H1 (cell line): ENCODE data around the gene HEXIM1. TPM values are rescaled to one million over a fixed set of nuclear protein-coding genes. Genes with fewer than 3 reads are reported as not detected.

Source experiments
- CTCF ChIA-PET: fragments of 300-600 bp; sonication (Branson Sonifier 250); formaldehyde crosslinking; loops from one replicate; lab custom pipeline; 2021; ENCODE audit not compliant: partially characterized antibody; lab: Charles Lee
- POLR2A ChIA-PET: fragments of 300-600 bp; sonication (Branson Sonifier 250); formaldehyde crosslinking; loops from one replicate; lab custom pipeline; 2021; ENCODE audit warnings: inconsistent platforms; ENCODE audit not compliant: partially characterized antibody; lab: Charles Lee
- DNase-seq, 2 experiments: peaks; one replicate each; pipeline versions ENCODE4 v3.0.0 to v3.0.0-alpha.2; 2010 to 2022; ENCODE audit warnings: low spot score in 2 of 2, low read depth in 1 of 2, mixed read lengths in 1 of 2
- FAIRE-seq: peaks from 2 replicates; lab custom pipeline; 2011; peaks lifted over from hg19 to GRCh38; lab: Jason Lieb, UNC
- H2AFZ ChIP-seq: 2 replicates; pipeline ENCODE4 v1.8.1; 2012; ENCODE audit warnings: low read length, inconsistent platforms
- H2AK5ac ChIP-seq: 2 replicates; pipeline ENCODE4 v1.6.1; 2013; ENCODE audit warnings: low read depth, low read length
- H2BK120ac ChIP-seq: replicated peaks from 2 replicates; pipeline ENCODE3; 2013; ENCODE audit warnings: low read depth, low read length, inconsistent platforms
- H2BK12ac ChIP-seq: 2 replicates; pipeline ENCODE4 v1.6.1; 2013; ENCODE audit warnings: low read depth, low read length
- H2BK15ac ChIP-seq: 2 replicates; pipeline ENCODE4 v1.6.1; 2013; ENCODE audit warnings: low read length
- H2BK20ac ChIP-seq: 2 replicates; pipeline ENCODE4 v1.6.1; 2013; ENCODE audit warnings: low read length
- H2BK5ac ChIP-seq: 2 replicates; pipeline ENCODE4 v1.6.1; 2013; ENCODE audit warnings: low read depth, low read length
- H3K14ac ChIP-seq: 2 replicates; pipeline ENCODE4 v1.6.1; 2013; ENCODE audit warnings: inconsistent platforms; ENCODE audit not compliant: insufficient read length
- H3K18ac ChIP-seq: 2 replicates; pipeline ENCODE4 v1.6.1; 2013; ENCODE audit warnings: low read length; ENCODE audit errors: extremely low read depth
- H3K23ac ChIP-seq: 2 replicates; pipeline ENCODE4 v1.6.1; 2013; ENCODE audit warnings: inconsistent platforms; ENCODE audit not compliant: insufficient read length
- H3K23me2 ChIP-seq: 2 replicates; pipeline ENCODE4 v1.6.1; 2013; ENCODE audit warnings: low read depth, low read length
- H3K27ac ChIP-seq: 2 replicates; pipeline ENCODE4 v1.6.1; 2011; ENCODE audit warnings: low read depth, low read length, inconsistent platforms
- H3K27me3 ChIP-seq, 4 experiments: replicated peaks in 1 of 4; 1 replicate in 1 of 4; 2 replicates in 3 of 4; pipeline versions ENCODE4 v1.6.1 to v1.8.1; 2011 to 2013; ENCODE audit warnings: low read length in 3 of 4, mild to moderate bottlenecking in 3 of 4, inconsistent platforms in 2 of 4, mixed read lengths in 2 of 4, moderate library complexity in 1 of 4; ENCODE audit not compliant: control insufficient read depth in 3 of 4, insufficient read depth in 3 of 4; ENCODE audit errors: extremely low read depth in 1 of 4
- H3K36me3 ChIP-seq, 4 experiments: 2 replicates each; pipeline versions ENCODE4 v1.6.1 to v1.8.1; 2011 to 2013; ENCODE audit warnings: mild to moderate bottlenecking in 4 of 4, low read length in 3 of 4, moderate library complexity in 2 of 4, control low read depth in 1 of 4, inconsistent platforms in 1 of 4; ENCODE audit not compliant: insufficient read depth in 4 of 4, control insufficient read depth in 2 of 4
- H3K4ac ChIP-seq: replicated peaks from 2 replicates; pipeline ENCODE3; 2013; ENCODE audit warnings: low read length, low read depth, mixed read lengths, inconsistent platforms; ENCODE audit not compliant: insufficient read length
- H3K4me1 ChIP-seq, 4 experiments: replicated peaks in 1 of 4; 1 replicate in 1 of 4; 2 replicates in 3 of 4; pipeline versions ENCODE4 v1.6.1 to v1.8.1; 2011 to 2013; ENCODE audit warnings: low read length in 3 of 4, inconsistent platforms in 2 of 4, mixed read lengths in 1 of 4; ENCODE audit not compliant: insufficient read depth in 4 of 4, control insufficient read depth in 3 of 4
- H3K4me2 ChIP-seq, 2 experiments: 2 replicates each; pipeline versions ENCODE4 v1.6.1 to v1.8.1; 2011 to 2013; ENCODE audit warnings: low read depth in 2 of 2, low read length in 2 of 2, control low read depth in 1 of 2, inconsistent platforms in 1 of 2, mild to moderate bottlenecking in 1 of 2; ENCODE audit not compliant: insufficient read depth in 1 of 2
- H3K4me3 ChIP-seq, 4 experiments: fragments of 200-600, 300-600 bp in 1 of 4; sonication (generic), shearing (Covaris generic), sonication (Bioruptor Twin) in 1 of 4; 2 replicates each; pipeline versions ENCODE4 v1.5.1 to v1.8.1; 2011 to 2016; ENCODE audit warnings: low read length in 4 of 4, low read depth in 3 of 4, control low read depth in 2 of 4, inconsistent platforms in 2 of 4, mild to moderate bottlenecking in 2 of 4, mixed read lengths in 1 of 4, moderate library complexity in 1 of 4; ENCODE audit not compliant: insufficient read depth in 2 of 4; ENCODE audit errors: extremely low read depth in 1 of 4
- H3K56ac ChIP-seq: replicated peaks from 2 replicates; pipeline ENCODE3; 2013; ENCODE audit warnings: low read depth, mild to moderate bottlenecking, mixed read lengths, low read length, inconsistent platforms; ENCODE audit not compliant: insufficient read length
- H3K79me1 ChIP-seq: 2 replicates; pipeline ENCODE4 v1.6.1; 2013; ENCODE audit warnings: low read depth, low read length, control low read depth
- H3K79me2 ChIP-seq, 2 experiments: 2 replicates each; pipeline versions ENCODE4 v1.6.1 to v1.8.1; 2012 to 2013; ENCODE audit warnings: low read length in 2 of 2, mild to moderate bottlenecking in 2 of 2, inconsistent platforms in 1 of 2; ENCODE audit not compliant: insufficient read depth in 2 of 2, control insufficient read depth in 1 of 2
- H3K9ac ChIP-seq, 4 experiments: replicated peaks in 1 of 4; 1 replicate in 1 of 4; 2 replicates in 3 of 4; pipeline versions ENCODE4 v1.6.1 to v1.8.1; 2011 to 2013; ENCODE audit warnings: low read depth in 3 of 4, low read length in 3 of 4, control low read depth in 2 of 4, mild to moderate bottlenecking in 2 of 4, moderate library complexity in 2 of 4, inconsistent platforms in 1 of 4; ENCODE audit errors: extremely low read depth in 1 of 4
- H3K9me3 ChIP-seq, 2 experiments: 2 replicates each; pipeline versions ENCODE4 v1.6.1 to v1.8.1; 2012 to 2013; ENCODE audit warnings: mild to moderate bottlenecking in 2 of 2, moderate library complexity in 2 of 2, control low read depth in 1 of 2, inconsistent platforms in 1 of 2, low read depth in 1 of 2, low read length in 1 of 2, mixed read lengths in 1 of 2; ENCODE audit not compliant: insufficient read depth in 2 of 2
- H4K20me1 ChIP-seq, 2 experiments: replicated peaks in 1 of 2; 2 replicates each; pipeline versions ENCODE3 to v1.8.1; 2011 to 2013; ENCODE audit warnings: inconsistent platforms in 2 of 2, low read length in 2 of 2, mild to moderate bottlenecking in 1 of 2; ENCODE audit not compliant: insufficient read depth in 2 of 2, control insufficient read depth in 1 of 2
- H4K5ac ChIP-seq: 2 replicates; pipeline ENCODE4 v1.6.1; 2013; ENCODE audit warnings: low read length, low read depth, mixed read lengths, inconsistent platforms; ENCODE audit not compliant: insufficient read length
- H4K8ac ChIP-seq: 2 replicates; pipeline ENCODE4 v1.8.0; 2013; ENCODE audit warnings: mild to moderate bottlenecking, moderate library complexity, low read length, inconsistent platforms; ENCODE audit not compliant: insufficient read depth; ENCODE audit errors: extremely low read depth
- H4K91ac ChIP-seq: replicated peaks from 2 replicates; pipeline ENCODE3; 2013; ENCODE audit warnings: low read length, mixed read lengths, inconsistent platforms; ENCODE audit not compliant: insufficient read length
- CBX5 ChIP-seq: fragments of 300-800, 300-1000 bp; sonication (generic); IDR thresholded peaks from 2 replicates; pipeline ENCODE4 v1.7.1; 2016; ENCODE audit warnings: antibody characterized with exemption, low read length, low read depth
- CBX8 ChIP-seq: fragments of 300-800, 300-1000 bp; sonication (generic); IDR thresholded peaks from 2 replicates; pipeline ENCODE4 v1.7.1; 2016; ENCODE audit warnings: low read depth, low read length, borderline replicate concordance
- CEBPB ChIP-seq: IDR thresholded peaks from 2 replicates; pipeline ENCODE4 v1.6.1; 2012; ENCODE audit warnings: low read depth, low read length
- CHD1 ChIP-seq: IDR thresholded peaks from 2 replicates; pipeline ENCODE4 v1.6.1; 2012; ENCODE audit warnings: low read depth, low read length, improper control_type of control experiment
- GABPA ChIP-seq: IDR thresholded peaks from 2 replicates; pipeline ENCODE4 v1.6.1; 2011; ENCODE audit warnings: mild to moderate bottlenecking, low read length, moderate library complexity, borderline replicate concordance; ENCODE audit not compliant: insufficient read depth
- POLR2AphosphoS5 ChIP-seq: IDR thresholded peaks from 2 replicates; pipeline ENCODE4 v1.6.1; 2011; ENCODE audit warnings: low read depth, low read length
- RAD21 ChIP-seq, 2 experiments: IDR thresholded peaks in 1 of 2; conservative IDR thresholded peaks in 1 of 2; 2 replicates each; pipeline ENCODE4 v1.6.1; 2011; ENCODE audit warnings: low read depth in 2 of 2, low read length in 2 of 2, improper control_type of control experiment in 1 of 2, inconsistent platforms in 1 of 2, mild to moderate bottlenecking in 1 of 2, moderate library complexity in 1 of 2
- SIN3A ChIP-seq, 2 experiments: IDR thresholded peaks in 1 of 2; conservative IDR thresholded peaks in 1 of 2; 2 replicates each; pipeline ENCODE4 v1.6.1; 2011 to 2012; ENCODE audit warnings: low read length in 2 of 2, improper control_type of control experiment in 1 of 2, low read depth in 1 of 2, mild to moderate bottlenecking in 1 of 2
- WGBS, 2 experiments: shearing (Covaris generic) in 1 of 2; methylation state at CpG; one replicate each; pipeline versions ENCODE4 v1.1.6 to v1.1.7; 2013 to 2015; ENCODE audit warnings: low lambda C conversion rate in 2 of 2, mixed read lengths in 2 of 2, inconsistent platforms in 1 of 2, low coverage in 1 of 2, missing lambda C conversion rate in 1 of 2; ENCODE audit not compliant: insufficient replicate concordance in 2 of 2, insufficient coverage in 1 of 2, insufficient read length in 1 of 2; ENCODE audit errors: extremely low coverage in 1 of 2, missing lambda C conversion rate in 1 of 2; 5-methylcytosine and 5-hydroxymethylcytosine counted together
- polyA plus RNA-seq, 7 experiments: library from polyadenylated mRNA; depleted of rRNA in 3 of 7; stranded (reverse) in 5 of 7; unstranded in 2 of 7; fragments of >200 nt in 5 of 7; fragments of 200-250 nt in 2 of 7; gene quantifications; 1 replicate in 5 of 7; 2 replicates in 1 of 7; 4 replicates in 1 of 7; pipeline versions ENCODE4 v1.2.1 to v1.2.3, GENCODE V29; 2011 to 2013; ENCODE audit warnings: missing spikeins in 2 of 7, mixed read lengths in 2 of 7
- total RNA-seq: library from RNA; stranded (reverse); fragmentation: NEBNext Ultra II Directional; extraction: Animal tissue kit (Norgen Biotek cat#: 25700); gene quantifications from 2 replicates; pipeline ENCODE4 v1.2.1, GENCODE V29; 2021
- TF ChIP-seq, protein P1 (sequence below), 3 experiments: IDR thresholded peaks; 1 replicate in 2 of 3; 2 replicates in 1 of 3; pipeline versions ENCODE4 v1.5.1 to v1.6.1; 2011; ENCODE audit warnings: low read length in 3 of 3, mild to moderate bottlenecking in 3 of 3, inconsistent platforms in 2 of 3, low read depth in 1 of 3, moderate library complexity in 1 of 3; ENCODE audit not compliant: insufficient read depth in 1 of 3; ENCODE audit errors: control extremely low read depth in 1 of 3

HEXIM1 gene
- total and polyA plus RNA-seq, 2 of the 8 experiments (the other 6 are each of a cell fraction or from before 2014, with no cell fraction given), result 9.1 to 38.3 TPM

DNA sequence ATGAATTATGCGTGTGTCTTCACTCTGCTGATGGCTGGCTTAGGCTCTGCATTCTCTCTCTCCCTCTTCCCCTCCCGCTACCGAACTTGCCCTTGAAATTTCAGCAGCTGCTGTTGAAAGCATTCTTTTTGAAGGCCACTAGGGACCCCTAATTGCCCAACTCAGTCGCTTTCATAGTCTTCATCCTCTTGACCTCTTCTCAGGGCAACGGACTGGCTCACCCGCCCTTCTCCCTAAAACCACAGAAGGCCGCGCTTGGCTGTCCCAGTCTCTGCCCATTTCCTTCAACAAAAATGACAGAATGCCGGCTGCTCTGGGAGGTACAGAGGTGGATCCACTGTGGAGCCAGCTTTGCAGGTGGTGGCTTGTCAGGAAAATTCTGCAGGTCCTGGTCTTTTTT, 52.4 kb downstream of the HEXIM1 start:
- Histone ChIP-seq H3K4ac (no peak overlapping the region), H3K9me3 (no peaks in the 10 kb centered on the region), H3K4me3 (no peak overlapping the region), H4K5ac (no peak overlapping the region), H3K23ac (no peak overlapping the region), H4K91ac (no peak overlapping the region), H3K79me2 (no peaks in the 10 kb centered on the region), H3K14ac (no peak overlapping the region), H2BK15ac (no peak overlapping the region), H2BK5ac (no peak overlapping the region), H3K27me3 (no peaks in the 10 kb centered on the region), H2BK12ac (no peak overlapping the region), H3K9ac (no peak overlapping the region), H3K27ac (no peak overlapping the region), H2AK5ac (no peak overlapping the region), H3K36me3 (no peaks in the 10 kb centered on the region), H3K4me2 (no peak overlapping the region), H3K4me1 (peaks cover 2 to 9% (median 7%) of the 10 kb centered on the region in 4 experiments; a peak in 5 of 7 replicates), H2BK120ac (no peak overlapping the region), H4K20me1 (no peaks in the 10 kb centered on the region), H3K79me1 (no peaks in the 10 kb centered on the region), H3K56ac (no peak overlapping the region), H2BK20ac (no peak overlapping the region), H4K8ac (no peak overlapping the region), H3K18ac (no peak overlapping the region), H3K23me2 (no peaks in the 10 kb centered on the region), H2AFZ (no peak overlapping the region)
- TF ChIP-seq CEBPB (peak; percentile 56; the same call in 1 of the 2 replicates), CBX5 (no peak), CBX8 (no peak), GABPA (no peak), CHD1 (no peak), POLR2AphosphoS5 (no peak), RAD21 (IDR thresholded peaks at IDR 0.05 in 1 of 2, conservative IDR thresholded peaks at IDR 0.05 in 1 of 2; ENCODE audit: low read depth in 2 of 2, low read length in 2 of 2) (0 out of 4 replicates have a peak, but pooled peaks of 1 of the 2 experiments have one; percentile 18), SIN3A (conservative IDR thresholded peaks at IDR 0.05 in 1 of 2, IDR thresholded peaks at IDR 0.05 in 1 of 2; ENCODE audit: low read depth in 1 of 2, low read length in 2 of 2) (no peak)
- TF ChIP-seq, protein P1, sequence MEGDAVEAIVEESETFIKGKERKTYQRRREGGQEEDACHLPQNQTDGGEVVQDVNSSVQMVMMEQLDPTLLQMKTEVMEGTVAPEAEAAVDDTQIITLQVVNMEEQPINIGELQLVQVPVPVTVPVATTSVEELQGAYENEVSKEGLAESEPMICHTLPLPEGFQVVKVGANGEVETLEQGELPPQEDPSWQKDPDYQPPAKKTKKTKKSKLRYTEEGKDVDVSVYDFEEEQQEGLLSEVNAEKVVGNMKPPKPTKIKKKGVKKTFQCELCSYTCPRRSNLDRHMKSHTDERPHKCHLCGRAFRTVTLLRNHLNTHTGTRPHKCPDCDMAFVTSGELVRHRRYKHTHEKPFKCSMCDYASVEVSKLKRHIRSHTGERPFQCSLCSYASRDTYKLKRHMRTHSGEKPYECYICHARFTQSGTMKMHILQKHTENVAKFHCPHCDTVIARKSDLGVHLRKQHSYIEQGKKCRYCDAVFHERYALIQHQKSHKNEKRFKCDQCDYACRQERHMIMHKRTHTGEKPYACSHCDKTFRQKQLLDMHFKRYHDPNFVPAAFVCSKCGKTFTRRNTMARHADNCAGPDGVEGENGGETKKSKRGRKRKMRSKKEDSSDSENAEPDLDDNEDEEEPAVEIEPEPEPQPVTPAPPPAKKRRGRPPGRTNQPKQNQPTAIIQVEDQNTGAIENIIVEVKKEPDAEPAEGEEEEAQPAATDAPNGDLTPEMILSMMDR (IDR thresholded peaks at IDR 0.05; ENCODE audit: control extremely low read depth in 1 of 3, insufficient read depth in 1 of 3, low read depth in 1 of 3, low read length in 3 of 3), result peak in 2 of 3 experiments; percentile 28 to 38; a peak in 2 of 4 replicates
- FAIRE-seq, result no peak
- WGBS, 2 experiments, result 75% methylated on average over 9 of the region's 9 CpGs; no CpG with 5 or more reads in 1 of the 2 experiments
- CTCF ChIA-PET, result interaction anchor here (0.6 to 11.9 kb wide), 7 partner anchors 17 to 66 kb away, joined by 3 to 187 read pairs (median 4); partner anchors contain the start of genes ACBD4, HEXIM1, HEXIM2 and PLCD3
- no peak for DNase-seq
- POLR2A ChIA-PET, result interaction anchor here (1.2 to 10.4 kb wide), 3 partner anchors 40 to 51 kb away, joined by 4 to 199 read pairs (median 6); partner anchors contain the start of genes HEXIM1 and HEXIM2
